Posterior cingulate gyrus (tissue), 11 donors: ENCODE data around the gene CFAP20.

ENCODE experiments used
- DNase-seq, 10 donors: peaks; one replicate each; pipeline versions ENCODE4 v3.0.0 to v3.0.0-alpha.2; 2020 to 2021; ENCODE audit warnings: mixed read lengths in 3 of 10
- intact Hi-C: fragments of 100-400 bp; cut with DNase I; formaldehyde crosslinking; loops from one replicate; pipeline ENCODE4 v1.15.1; 2023

CFAP20 gene

DNA sequence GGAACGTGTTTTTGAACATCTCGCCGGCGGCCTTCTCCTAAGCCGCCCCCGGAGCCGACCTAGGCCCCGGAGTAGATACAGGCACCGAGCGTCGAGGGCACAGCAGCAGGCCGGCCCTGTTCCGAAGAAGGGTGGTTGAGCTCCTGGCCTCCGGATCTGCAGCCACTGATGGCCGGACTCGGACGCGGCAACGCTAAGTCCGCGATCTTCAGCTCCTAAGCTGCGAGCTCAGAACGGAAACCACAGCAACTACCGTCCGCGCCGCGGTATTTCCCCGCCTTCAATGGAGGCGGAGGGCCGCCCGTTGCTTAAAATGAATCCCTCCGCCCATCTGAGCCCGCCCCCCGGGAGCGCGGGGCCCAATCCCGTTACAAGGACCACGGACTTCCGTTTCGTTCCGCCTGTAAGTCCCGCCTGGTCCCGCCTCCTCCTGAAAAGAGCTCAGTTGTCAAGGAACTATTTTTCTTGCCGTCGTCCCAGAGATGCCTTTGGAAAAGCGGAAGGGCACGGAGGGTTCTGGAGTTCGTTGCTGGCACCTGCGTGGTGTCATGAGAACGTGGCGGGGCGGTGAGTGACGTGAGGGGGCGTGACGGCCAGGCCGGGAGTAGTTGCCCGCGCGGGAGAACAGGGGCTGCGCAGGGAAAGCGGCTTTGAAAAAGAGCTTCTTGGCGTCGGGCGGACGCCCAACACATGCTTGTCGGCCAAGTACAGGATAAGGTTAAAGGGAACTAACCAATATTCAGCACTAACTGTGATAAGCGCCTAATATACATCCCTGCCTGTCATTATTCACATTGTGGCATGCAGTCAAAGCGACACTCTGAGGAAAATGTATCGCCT lies at the start of gene CFAP20:
Gene CFAP20, minus strand, starts transcription at position 285 of the 840 bp plus-strand sequence. Its CDS starts 266 bp downstream, at position 19.
- intact Hi-C loops = loop anchor here (2.0 to 5.0 kb wide), 2 partner anchors 68 to 103 kb away; partner anchors contain the start of gene CSNK2A2
- peak; percentile 95 to 100 (median 97) for DNase-seq

DNA sequence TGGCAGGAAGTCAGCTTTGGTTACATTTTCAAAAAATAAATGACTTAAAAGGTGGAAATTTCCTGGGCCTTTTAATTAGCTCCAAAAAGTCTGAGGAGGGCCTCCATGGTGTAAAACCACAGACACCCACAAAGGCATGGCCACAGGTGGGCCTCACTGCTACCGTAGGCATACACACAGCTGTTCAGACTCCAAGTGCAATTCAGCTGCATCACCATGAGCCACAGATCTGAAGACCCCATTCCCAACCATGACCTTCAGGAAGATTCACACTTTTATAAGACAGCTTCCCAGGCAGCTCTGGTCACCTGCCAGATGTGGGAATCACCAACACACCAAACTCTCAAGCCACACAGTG lies 48.2 kb upstream of the CFAP20 start:
- no peak for DNase-seq
- intact Hi-C loops = no loop called here

DNA sequence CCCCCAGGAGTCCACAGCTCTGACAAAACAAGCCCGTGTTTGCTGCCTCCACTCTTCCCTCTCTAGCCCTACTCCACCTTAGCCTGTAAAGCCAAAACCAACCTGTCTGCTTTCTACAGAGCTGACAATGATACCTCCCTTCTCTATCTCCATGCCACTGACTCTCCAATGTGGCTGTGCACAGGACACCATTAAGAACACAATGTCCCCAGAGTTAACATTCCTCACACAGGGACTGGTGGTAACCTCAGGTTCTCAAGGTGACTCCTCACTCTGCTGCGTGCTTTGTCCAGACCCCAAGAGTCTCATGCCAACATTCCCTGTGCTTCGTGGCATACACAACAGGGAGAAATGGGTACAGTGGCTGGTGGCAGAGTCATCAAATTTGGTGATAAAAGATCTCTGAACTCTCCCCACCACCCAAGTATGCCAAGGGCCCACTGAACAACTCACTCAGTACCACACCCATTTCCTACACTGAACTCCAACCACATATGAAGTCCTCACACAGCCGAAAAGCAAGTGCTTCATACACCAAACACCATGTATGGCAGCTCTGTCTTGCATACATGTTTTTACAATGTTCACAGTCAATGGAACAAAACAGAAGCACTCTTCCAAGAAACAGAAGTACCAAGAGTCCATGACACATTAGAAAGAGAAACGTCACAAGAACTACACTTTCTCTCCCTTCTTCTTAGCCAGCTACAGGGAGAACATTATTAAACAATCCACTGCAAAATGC lies 47.6 kb upstream of the CFAP20 start:
- intact Hi-C loops = no loop called here
- no peak for DNase-seq

DNA sequence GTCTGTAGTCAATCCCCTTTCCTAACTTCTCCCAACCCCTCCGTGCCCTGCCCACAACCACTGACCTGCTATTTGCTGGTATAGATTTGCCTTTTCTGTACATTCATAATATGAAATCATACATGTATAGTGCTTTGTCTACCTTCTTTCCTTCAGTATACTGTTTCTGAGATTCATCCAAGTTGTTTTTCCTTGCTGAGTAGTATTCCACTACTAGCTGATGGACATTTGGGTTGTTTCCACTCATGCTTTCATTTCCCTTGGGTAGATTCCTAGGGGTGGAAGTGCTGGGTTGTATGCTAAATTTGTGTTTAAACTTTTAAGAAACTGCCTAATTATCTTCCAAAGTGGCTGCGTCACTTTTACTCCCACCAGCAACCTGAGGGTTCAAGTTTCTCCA lies 41.0 kb upstream of the CFAP20 start:
- intact Hi-C loops = no loop called here
- no peak for DNase-seq

DNA sequence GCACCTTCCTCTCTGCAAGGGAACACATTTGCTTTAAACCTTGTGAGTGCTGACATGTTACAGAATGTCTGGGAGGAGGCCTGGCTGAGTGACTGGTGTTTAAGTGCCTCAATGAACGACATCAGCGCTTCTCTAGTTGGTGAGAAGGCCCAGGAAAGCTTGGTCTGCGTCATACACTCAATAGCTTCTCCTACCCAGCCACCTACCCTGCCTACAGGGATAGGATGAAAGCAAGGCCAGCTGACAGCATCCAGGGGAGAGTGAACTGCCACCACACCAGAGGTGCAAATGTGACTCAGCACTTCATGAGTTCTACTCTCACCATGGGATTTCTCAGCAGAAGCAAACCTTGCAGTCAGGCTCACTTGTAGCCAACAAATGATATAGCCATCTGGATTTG lies 31.7 kb upstream of the CFAP20 start:
- intact Hi-C loops = no loop called here
- no peak for DNase-seq

DNA sequence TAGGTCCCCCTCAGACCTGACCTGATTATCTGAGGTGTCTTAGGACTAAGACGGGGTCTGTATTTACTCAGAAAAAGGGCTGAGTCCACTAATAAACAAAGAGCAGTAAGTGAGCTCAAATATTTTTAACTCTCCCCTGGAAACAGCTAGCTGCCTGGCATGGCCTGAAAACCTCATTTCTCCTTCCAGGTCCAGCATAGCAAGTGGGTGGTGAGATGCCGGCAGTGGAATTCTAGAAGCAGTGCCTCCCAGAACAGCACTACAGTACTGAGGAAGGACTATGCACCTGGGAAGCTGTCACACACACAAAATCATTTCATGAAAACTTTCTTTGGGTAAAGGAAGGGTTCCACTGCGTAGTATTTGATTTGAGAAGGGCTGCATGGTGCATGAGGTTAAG lies 29.5 kb upstream of the CFAP20 start:
- peak in 5 of 10 donors; percentile 19 to 72 (median 21) for DNase-seq
- intact Hi-C loops = no loop called here

DNA sequence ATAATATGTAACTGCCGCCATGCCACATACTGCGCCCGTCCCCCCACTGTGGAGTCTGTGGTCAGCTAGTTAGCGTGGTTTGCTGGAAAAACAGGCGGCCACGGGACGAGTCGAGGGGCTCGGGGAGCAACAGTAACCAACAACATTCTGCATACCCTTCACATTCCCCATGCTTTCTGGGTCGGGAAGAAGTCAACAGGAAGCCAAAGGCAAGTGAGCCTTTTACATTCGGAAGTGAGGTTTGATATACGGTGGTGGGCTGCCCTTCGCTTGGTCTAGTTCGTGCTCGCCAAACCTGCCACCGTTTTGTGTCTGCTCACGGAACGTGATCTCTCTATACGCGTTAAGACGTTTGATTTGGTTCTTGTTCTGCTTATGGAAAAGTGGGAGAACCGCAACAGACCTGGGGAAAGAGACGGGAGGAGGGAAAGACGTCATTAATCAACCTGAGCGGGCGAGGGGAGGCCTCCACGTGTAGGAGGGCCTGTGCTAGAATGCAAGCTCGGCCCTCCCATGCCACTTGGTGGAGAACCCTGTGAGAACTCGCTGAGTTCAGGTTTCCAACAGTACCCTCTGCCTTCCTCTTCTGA lies 28.9 kb upstream of the CFAP20 start:
- intact Hi-C loops = no loop called here
- DNase-seq = no peak

DNA sequence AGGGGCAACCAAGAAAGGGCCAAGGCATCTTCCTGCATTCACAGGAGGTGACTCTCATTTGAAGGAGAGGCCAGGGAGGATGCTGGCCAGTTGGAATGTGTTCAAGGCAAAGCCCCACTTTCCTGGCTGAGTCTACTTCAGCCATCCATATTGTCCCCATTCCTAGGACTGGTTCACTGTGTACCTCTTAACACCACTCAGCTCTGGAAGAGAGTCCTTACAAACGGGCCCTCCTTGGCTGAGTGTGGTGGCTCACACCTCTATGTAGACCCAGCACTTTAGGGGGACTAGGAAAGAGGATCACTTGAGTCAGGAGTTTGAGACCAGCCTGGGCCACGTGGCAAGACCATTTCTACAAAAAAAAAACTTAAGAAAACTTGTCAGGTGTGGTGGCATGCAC lies 28.1 kb upstream of the CFAP20 start:
- intact Hi-C loops = no loop called here
- no peak for DNase-seq

DNA sequence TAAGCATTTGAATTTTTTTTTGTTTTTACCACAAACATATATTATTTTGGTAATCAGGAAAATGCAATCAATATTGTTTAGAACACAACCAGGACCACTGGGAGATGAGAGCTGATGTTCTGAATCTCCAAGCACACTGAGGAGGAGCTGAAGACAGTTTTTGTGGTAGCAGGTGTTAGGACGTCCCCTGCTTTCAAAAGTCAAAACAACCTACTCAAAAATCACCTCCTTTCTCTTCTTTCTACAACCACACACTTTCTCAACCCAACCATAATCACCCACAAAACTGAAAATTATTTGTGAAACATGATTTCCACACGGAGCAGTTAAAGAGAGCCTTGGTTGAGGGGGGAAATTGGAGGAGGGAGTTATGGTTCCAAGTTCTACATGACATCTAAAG lies 26.7 kb upstream of the CFAP20 start:
- intact Hi-C loops = no loop called here

DNA sequence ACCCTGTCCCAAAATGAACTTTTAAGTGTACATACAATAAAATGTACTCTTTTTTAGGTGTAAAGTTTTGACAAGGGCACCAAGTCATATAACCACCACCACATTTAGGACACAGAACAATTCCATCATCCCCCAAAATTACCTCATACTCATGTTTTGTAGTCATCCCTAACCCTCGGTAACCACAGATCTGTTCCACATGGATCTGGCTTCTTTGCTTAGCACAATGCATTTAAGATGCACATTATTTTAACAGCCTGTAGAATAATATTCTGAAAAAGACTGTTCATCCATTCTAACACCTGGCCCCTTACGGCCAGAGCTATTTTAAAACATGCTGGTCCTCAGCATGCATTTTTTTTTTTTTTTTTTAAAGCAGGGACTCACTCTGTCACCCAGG lies 25.2 kb upstream of the CFAP20 start:
- DNase-seq = no peak
- intact Hi-C loops = no loop called here

More for the DNA sequence above, 26.7 kb upstream of the CFAP20 start:
- DNase-seq = no peak

DNA sequence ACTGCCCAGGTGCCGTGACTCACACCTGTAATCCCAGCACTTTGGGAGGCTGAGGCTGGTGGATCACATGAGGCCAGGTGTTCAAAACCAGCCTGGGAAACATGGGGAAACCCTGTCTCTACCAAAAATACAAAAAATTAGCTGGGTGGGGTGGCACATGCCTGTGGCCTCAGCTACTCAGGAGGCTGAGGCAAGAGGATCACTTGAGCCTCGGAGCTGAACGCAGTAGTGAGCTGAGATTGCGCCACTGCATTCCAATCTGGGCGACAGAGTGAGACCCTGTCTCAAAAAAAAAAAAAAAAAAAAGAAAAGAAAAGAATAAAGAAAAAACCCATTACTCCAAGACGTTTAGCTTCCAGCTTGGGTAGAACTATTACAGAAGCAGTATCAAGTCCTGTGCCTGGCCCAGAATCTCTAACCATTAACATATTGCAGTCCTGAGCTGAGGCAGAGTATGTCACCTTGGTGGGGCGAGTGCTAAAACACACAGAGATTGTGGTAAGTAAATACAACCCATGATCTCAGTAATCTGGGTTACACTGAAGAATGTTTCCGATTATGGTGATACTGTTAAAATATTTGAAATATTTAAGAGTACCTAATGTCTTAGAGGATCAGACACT lies 23.2 kb upstream of the CFAP20 start:
- intact Hi-C loops = no loop called here
- DNase-seq = no peak

DNA sequence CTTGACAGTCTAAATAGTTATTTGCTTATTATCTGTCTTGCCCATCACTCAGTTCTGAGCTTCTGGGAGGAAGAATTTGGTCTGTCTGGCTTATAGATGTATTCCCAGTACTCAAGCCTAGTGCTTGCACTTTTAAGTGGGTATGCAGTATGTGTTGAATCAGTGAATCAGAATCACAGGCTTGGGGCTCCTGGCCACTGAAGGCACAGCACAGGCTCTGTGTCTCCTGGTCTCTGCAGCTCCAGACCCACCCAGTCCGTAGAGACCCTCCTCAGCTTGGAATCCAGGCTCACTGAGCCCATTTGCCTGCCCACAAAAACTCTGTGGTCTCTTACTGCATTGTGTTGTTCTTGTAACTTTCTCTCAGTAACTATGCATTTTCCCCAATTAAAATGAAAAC lies 19.3 kb upstream of the CFAP20 start:
- intact Hi-C loops = no loop called here
- no peak for DNase-seq

DNA sequence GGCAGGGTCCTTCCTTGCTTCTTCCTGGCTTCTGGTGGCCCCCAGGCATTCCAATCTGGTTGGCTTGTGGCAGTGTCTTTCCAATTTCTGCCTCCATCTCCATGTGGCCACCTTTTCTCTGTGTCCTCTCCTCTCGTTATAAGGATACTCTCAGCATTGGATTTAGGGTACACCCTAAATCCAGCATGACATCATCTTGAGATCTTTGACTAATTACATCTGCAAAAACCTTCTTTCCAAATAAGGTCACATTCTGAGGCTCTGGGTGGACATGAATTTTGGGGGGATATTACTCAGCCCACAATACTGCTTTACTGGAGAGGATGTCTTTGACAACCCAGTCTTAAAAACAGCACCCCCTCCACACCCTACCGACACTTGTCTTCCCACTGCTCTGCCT lies 18.9 kb upstream of the CFAP20 start:
- intact Hi-C loops = no loop called here
- DNase-seq = no peak

DNA sequence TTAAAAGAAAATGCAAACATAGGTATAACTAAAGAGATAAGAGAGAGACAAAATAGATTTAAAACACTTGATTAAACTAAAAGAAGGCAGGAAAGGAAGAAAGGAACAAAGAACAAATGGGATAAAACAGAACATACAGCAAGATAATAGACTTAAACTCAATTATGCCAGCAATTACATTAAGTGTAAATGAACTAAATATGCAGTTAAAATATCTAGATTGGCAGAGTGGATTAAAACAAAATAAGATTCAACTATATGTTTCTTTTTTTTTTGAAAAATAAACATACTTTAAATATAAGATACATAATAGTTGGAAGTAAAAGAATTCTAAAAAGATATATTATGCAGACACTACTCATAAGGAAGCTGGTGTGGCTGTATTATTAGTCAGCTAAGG lies 9.7 kb upstream of the CFAP20 start:
- no peak for DNase-seq
- intact Hi-C loops = no loop called here

DNA sequence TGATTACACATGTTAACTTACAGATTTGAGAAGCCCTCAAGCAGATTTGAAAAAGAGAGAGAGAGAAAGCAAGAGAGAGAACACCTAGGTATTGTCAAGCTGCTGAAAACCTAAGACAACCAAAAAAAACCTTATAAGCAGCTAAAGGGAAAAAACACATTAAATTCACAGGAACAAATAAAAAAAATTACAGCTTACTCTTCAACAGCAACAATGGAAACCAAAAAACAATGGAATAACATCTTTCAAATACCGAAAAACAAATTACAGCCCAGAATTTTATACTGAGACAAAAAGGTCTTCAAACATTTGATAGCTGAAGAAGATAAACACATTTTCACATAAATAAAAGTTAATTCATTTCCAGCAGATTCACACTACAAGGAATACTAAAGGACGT lies 8.4 kb upstream of the CFAP20 start:
- intact Hi-C loops = no loop called here
- DNase-seq = no peak

DNA sequence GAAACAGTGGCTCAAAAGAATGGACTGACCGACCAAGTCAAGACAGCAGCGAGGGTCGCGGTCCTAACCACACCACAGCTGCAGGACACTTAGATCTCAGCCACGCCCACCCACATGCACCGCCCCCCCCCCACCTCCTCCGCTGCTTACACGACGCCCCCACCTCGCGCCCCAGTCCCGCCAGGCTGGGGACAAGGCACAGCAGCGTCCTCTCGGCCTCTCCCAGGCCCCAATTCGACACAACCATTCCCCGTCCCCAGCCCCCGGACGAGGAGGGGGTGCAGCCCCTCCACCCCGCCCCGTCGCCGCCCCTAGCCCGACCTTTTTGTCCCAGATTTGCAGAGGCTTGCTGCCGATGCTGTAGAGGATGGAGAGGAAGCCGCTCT lies 477 bp downstream of the CFAP20 start:
- intact Hi-C loops = loop anchor here (2.0 to 5.0 kb wide), 2 partner anchors 69 to 102 kb away; partner anchors contain the start of gene CSNK2A2
- peak in 1 of 10 donors; percentile 83 for DNase-seq

DNA sequence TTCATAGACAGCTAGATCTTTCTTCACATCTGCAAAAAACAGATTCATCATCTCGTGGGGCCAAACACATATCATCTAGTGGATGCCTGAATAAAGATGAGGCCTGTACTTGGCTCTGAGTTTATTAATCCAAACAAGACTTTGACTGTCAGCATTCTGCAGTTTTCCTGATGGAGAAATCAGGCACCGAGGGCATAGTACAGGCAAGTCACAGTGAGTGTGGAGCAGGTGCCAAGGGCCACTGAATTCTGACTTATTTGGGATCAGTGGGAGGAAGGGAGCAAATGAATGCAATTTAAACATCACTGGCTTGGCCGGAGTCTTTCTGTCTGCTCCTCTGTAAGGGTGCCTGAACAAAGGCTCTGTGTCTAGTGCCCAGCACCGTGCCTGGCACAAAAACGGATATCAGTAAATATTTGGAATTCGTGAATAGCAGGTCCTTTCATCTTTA lies 975 bp downstream of the CFAP20 start:
- intact Hi-C loops = loop anchor here (2.0 to 5.0 kb wide), 2 partner anchors 69 to 101 kb away; partner anchors contain the start of gene CSNK2A2
- DNase-seq = peak in 4 of 10 donors; percentile 22 to 83 (median 36)

DNA sequence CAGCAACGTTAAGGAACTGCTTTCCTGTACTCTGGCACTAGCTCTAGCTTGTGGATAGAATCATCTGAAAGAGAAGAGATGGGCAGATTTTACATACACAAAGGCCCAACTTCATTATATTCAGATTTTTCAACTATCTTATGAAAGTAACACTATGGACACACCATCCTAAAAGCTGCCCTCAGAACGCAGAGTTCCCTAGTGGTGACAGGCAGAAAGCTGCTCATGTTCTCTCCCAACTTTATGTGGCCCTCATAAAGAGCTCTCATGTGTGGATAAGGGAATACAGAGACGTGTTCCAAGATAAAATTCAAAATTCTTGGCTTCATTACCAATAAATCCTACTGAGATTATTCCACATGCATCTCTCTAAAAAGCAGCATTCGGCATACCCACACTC lies 1.5 kb downstream of the CFAP20 start:
- peak in 1 of 10 donors; percentile 6 for DNase-seq
- intact Hi-C loops = loop anchor here (2.0 to 5.0 kb wide), 2 partner anchors 70 to 101 kb away; partner anchors contain the start of gene CSNK2A2

DNA sequence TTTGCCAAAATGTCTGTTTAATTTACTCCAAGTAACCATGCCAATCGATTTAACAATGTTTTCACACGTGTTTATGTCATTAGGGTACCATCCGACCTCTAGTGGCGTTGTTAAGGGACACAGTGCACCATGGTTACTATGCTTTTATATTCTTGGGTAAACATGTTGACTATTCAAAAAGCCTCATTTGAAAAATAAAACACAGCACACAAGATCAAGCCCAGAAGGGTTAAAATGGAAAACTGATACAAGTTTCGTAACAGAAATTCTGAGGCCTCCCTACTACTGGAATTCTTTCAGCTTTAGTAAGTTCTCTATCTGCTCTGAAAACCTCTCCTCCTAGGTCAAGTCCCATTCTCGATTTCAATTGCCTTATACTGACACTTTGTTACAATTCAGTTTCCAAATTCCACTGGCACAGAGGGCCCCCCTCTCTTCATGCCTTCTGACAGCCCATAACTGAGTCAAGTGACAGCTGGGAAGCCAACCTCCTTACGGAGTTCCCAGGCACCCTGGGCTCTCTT lies 2.1 kb downstream of the CFAP20 start:
- intact Hi-C loops = loop anchor here (5.0 kb wide), 1 partner anchor 70 kb away; the partner anchor contains the start of gene CSNK2A2
- DNase-seq = peak in 1 of 10 donors; percentile 49

DNA sequence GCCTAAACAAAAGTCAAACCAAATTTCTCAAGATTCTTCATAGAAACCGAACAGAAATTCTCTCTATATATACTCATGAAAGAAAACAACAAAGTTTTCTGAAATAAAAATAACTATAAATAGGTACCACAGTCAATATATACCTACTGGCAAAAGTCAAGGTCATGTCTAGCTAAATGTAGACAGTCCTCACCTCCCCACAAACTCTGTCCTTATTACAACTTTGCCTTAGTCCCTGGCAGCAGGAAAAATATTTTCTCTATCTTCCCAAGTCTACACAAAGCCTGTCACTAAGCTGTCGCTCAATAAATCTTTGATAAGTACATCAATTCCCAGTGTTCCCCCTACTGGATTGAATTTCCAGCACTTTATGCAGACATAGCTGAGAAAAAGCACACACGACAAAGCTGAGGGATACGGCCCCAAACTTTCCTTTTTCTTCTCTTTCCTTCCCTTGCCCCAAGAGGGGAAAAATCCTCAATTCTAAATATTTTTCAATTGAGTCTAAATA lies 2.7 kb downstream of the CFAP20 start:
- intact Hi-C loops = loop anchor here (5.0 kb wide), 1 partner anchor 71 kb away; the partner anchor contains the start of gene CSNK2A2
- DNase-seq = no peak
